Measurements from ENCODE around the gene COL7A1.

The COL7A1 gene

DNA sequence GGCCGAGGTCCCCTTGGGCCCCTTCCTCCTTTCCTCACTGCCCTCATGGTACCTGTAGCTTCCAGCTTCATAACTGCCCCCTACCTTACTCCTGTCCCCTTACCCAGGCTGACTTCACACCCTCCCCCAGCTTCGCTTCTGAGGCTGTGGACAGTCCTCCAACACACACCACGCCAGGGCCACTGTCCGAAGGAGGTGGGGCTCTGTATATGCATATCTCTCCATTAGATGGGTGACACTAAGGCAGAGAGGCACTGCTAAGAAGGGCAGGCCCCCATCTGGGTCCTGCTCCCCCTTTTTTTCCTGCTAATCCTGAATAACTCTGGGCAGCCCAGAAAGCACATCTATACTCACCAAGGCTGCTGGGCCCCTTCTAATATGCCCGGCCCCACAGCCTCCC lies 1.0 kb upstream of the COL7A1 start:
- no peak for TF ChIP-seq CTCF (IDR thresholded peaks at IDR 0.05; ENCODE audit: insufficient read depth, low read length, missing control alignments)
- H3K4me3 ChIP-seq (ENCODE audit: low read depth, low read length): no peak overlapping the region
- no peak for DNase-seq (ENCODE audit: low read depth, low spot score)
- POLR2A ChIA-PET: interaction anchor here (0.9 kb wide), 2 partner anchors 31 to 38 kb away, joined by 3 to 5 read pairs; no protein-coding TSS in a partner anchor
- CTCF ChIA-PET: interaction anchor here (0.8 to 1.7 kb wide), 2 partner anchors 39 to 62 kb away, joined by 3 read pairs; partner anchors contain the start of gene SLC26A6

DNA sequence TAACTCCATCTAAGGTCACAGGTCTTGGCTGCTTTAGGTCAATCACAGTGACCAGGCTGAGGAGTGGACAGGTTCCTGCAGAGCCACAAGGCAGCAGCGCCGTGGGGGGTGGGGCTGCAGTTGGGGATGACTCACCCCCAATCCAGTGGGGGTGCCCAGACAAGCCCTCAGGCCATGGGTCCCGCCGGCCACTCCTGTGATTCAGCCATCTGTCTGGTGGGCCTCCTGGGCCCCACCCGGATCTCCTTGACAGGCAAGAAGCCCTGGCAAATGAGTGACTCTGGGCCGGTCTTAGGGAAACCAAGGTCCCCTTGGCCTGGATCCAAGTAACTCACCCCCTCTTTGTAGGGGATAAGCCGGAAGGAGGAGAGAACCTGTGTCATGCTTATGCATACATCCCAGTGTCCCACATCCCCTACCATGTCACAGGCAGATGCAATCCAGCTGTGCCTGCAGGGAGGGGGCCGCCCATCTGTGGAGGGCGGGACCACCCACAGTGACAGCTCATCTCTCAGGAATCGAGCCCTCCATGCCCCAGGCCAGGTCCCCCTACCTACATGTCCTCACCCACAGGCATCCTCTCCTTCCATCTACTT lies 495 bp upstream of the COL7A1 start:
- H3K4me3 ChIP-seq (ENCODE audit: low read depth, low read length): peak overlapping the region; percentile 65
- ChIA-PET POLR2A (interaction anchor here (0.9 to 1.0 kb wide), 3 partner anchors 30 to 122 kb away, joined by 3 to 5 read pairs (median 3); no protein-coding TSS in a partner anchor), CTCF (interaction anchor here (0.8 to 1.7 kb wide), 2 partner anchors 40 to 62 kb away, joined by 3 read pairs; partner anchors contain the start of gene SLC26A6)
- no peak for TF ChIP-seq CTCF (IDR thresholded peaks at IDR 0.05; ENCODE audit: insufficient read depth, low read length, missing control alignments)
- DNase-seq (ENCODE audit: low read depth, low spot score): no peak

DNA sequence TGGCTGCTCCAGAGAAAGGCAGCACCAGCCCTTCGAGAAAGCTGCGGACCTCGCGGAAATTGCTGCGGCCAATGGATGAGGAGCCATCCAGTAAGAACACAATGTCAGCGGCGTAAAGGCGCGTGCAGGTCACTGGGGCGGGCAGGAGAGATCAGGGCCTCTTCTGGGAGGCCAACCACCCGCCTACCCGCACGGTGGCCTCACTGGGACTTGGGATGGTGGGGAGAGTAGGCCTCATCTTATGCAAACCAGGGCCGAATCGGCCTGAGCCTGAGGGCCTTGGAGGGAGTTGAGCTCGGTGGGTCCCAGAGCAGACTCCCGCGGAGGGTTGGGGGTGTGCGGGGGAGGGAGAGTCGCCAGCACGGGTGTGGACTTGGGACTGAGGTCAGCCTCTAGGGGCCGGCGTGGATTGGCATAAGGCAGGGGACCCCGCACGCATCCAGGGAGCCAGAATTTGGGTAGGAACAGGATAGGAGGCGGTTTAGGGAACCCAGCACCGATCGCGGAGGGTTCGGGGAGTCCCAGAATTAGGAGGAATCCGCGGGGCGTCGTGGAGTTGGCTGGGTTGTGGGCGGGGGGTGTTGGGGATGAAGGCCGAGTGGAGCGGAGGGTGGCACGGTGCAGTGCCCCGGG lies 596 bp downstream of the COL7A1 start:
- CTCF ChIA-PET: interaction anchor here (1.7 kb wide), 1 partner anchor 63 kb away, joined by 3 read pairs; no protein-coding TSS in a partner anchor
- H3K4me3 ChIP-seq (ENCODE audit: low read depth, low read length): peak overlapping the region; percentile 65
- POLR2A ChIA-PET: no interaction called here
- no peak for DNase-seq (ENCODE audit: low read depth, low spot score)
- no peak for TF ChIP-seq CTCF (IDR thresholded peaks at IDR 0.05; ENCODE audit: insufficient read depth, low read length, missing control alignments)

GRCh38 chr3:48593337-48593736 lies 1.8 kb downstream of the COL7A1 start:
- H3K4me3 ChIP-seq (ENCODE audit: low read depth, low read length): peak overlapping the region; percentile 6; the same call in 1 of the 2 replicates
- POLR2A ChIA-PET: no interaction called here
- no peak for TF ChIP-seq CTCF (IDR thresholded peaks at IDR 0.05; ENCODE audit: insufficient read depth, low read length, missing control alignments)
- CTCF ChIA-PET: no interaction called here
- no peak for DNase-seq (ENCODE audit: low read depth, low spot score)

DNA sequence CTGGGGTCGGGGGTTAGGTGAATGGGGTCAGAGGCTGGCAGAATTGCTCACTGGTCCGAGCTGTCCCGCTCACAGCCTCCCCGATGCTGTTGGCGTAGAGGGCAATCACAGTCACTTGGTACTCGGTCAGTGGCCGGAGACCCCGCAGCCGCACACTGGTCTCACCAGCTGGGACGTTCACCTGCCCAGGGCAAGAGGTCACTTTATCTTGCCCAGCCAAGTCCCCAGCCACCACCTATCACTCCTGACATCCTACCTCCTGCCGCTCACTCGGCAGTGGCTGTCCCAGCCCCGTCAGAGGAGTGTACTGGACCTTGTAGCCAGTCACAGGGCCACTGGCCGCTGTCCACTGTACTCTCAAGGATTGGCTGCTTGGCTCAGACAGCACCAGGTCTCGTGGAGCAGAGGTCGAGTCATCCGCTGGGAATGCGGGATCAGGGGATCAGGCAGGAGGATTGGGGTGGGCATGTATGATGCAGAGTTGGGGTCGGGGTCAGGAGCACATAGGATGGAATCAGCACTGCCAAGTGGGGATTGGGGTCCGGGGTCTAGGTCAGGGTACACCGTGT lies 2.5 kb downstream of the COL7A1 start:
- H3K4me3 ChIP-seq (ENCODE audit: low read depth, low read length): no peak overlapping the region
- TF ChIP-seq CTCF (IDR thresholded peaks at IDR 0.05; ENCODE audit: insufficient read depth, low read length, missing control alignments): no peak
- POLR2A ChIA-PET: interaction anchor here (0.9 kb wide), 1 partner anchor 33 kb away, joined by 6 read pairs; no protein-coding TSS in a partner anchor
- CTCF ChIA-PET: interaction anchor here (1.9 kb wide), 1 partner anchor 35 kb away, joined by 4 read pairs; no protein-coding TSS in a partner anchor
- DNase-seq (ENCODE audit: low read depth, low spot score): no peak
